Activated T-cell treated with anti-CD3 and anti-CD28 coated beads for 1 hour (primary cell): ENCODE data around the gene FBLN2.
"Not testable (repeated sequence)": the region's sequence is repeated elsewhere in the genome, so short reads cannot be mapped to it uniquely, and the experiment has no call there.

ENCODE experiments used
- DNase-seq: peaks from one replicate; pipeline ENCODE4 v3.0.0-alpha.2; 2020; ENCODE audit warnings: low read depth

Gene FBLN2

DNA sequence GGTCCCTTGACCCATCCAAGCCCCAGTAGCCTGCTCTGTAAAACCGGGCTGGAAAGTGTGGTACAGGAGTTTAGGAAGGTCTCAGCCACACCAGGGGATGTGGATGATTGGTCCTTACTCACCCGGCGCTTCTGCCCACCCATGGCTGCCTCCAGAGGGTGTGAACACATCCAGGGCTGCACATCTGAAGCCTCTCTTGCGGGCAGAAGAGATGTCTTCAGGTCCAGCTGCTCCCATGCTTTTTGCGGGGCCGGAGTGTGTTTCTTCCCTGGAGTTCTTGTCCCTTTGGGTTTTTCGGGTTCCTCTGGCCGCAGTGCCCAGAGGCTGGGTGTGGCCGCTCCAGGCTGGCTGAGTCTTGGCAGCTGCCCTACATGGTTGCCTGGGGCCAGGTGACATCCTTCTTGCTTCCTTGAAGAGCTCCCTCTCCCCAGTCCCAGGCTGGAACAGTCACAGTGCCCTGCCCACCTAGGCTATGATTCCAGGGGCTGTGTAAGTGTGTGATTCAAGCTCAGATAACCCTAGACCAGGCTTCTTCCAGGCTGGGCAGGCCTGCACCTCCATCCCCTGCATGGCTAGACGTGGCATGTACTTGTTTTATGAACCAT lies 34.9 kb upstream of the FBLN2 start:
- no peak for DNase-seq

DNA sequence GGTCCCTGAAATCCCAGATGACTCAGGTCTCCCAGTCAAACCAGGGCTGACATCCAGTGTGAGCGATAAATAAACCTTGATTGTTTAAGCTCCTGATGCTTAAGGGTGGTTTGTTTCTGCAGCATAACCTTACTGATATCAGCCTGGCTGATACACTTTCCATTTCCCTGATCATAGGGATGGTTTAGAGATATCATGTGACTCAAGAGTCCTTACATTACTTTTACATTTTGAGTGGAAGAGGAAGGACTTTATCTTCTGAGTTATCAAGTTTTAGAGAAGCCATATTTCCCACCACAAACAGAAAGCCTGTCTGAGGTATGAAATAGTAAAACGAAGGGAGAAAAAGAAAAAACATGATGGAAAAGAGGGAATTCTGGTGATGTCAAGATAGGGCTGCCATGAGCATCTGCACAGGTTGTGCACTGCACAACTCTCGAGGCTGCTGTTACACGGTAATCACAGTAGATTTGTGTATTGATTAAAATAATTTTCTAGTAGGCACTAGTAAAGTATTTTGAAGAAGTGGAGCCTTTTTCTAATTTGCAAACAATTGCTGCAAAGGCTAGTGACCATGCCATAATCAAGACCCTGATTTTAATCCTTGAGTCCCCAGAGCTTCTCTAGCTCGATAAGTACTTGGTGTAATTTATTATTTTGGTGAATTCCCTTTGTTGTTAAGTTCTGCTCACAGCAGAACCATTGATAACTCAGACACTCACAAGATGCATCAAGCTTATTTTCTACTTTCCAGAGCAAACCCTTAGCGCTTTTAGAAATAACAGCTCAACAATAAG lies 34.1 kb upstream of the FBLN2 start:
- no peak for DNase-seq

DNA sequence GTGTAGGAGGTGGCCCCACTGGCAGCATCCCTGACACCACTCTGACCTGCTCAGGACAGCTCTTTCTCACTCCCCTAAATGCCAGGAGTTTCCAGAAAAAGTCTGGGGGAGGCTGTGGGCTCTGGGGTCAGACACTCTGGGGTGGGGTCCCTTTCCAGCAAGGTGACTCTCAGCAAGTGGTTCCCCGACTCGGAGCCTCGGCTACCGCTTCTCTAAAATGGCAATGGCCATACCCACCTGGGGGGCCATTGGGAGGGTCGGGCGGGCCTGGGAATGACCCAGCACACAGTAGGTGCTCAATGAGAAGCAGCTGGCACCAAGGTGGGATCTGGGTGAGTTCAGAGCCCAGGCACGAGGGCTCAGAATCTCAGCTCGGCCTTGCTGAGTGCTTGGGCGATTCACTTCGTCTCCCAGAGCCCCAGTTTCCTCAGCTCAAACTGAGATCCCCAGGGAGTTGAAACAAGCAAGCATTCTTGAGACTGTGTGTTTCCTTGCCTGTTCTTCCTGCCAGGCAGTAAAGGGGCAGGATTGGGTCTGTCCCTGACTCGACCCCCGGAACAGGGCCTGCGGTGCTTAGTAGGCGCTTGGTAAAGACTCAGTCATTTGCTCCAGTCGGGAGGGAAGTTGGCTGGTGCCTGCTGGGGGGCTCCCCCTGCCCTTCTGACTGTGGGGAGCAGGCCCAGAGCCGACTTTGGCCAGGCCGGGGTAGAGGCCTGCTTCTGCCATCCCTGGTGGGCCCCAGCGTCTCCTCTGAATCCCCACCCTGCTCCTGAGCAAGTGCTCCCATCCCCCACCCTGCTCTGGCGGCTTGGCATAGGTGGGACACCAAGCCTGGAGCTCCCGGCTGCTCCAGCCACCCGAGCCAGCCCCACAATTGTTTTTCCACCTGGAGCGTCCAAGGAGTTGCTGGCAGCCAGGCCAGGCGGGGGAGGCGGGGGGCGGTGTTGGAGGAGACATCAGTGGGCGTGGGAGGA lies 32.9 kb upstream of the FBLN2 start:
- no peak for DNase-seq

DNA sequence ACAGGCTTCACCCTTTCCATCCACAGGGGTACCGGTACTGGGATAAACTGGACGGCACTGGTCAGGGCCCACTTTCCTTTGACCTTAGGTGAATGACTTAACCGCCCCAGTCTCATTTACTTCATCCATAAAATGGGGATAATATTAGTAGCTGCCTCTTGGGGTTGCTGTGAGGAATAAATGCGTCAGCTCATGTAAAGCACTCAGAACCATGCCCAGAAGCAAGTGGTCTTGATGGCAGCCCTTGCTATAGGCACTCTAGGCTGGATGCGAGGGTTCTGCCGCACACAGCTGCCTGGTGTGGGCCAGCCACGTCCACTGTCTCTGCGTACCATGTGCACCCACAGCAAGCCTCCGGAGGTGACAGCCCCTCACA lies 32.2 kb upstream of the FBLN2 start:
- DNase-seq: no peak

DNA sequence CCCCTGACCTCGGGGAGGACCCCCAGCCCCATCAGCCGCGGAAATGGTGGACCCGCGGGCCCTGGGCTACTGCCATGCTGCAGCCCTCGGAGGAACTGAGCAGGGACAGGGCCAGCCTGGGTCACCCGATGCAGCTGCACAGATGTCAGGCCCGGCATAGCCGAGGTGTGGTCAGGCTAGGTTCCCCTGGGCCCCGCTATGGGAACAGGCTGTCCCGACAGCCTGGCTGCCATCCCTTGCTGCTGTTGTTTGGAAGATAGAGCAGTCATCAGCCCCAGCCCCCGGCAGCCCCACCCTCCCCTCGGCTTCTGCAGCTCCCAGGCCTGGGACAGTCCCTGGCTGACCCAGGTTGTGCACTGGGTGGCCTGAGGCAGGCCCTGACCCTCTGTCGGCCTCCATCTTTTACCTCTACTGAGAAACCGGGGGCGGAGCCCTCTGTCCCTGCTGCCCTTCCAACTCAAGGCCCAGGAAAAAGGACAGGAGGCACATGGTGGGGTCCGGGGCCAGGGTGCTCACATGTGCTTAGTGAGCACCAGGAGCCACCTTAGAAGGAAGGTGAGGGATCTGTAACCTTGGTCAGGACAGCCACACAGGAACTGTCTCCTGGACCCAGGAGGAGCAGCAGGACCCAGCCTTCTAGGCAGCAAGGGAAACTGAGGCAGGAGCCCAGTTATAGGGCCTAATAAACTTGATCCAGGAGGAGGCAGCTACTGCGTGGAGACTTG lies 31.5 kb upstream of the FBLN2 start:
- no peak for DNase-seq

DNA sequence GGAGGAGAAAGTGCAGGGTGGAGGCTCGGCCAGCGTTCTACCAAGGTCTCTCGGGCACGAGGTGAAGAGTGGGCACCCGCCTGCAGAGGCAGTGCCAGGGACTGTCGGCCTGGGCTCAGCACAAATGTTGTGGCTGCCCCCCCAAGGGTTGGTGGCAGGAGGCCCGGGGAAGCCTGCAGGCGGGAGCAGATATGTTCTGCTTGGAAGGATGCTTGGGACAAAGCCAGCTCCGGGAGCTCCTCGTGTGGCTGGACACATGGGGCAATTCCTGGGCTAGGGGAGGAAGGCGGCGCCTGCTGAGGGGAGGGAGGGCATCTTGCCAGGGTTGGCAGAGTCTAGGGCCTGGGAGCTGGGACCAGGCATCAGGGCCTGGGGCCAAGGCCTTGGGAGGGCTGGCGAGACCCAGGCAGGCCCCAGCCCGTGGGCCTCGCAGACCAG lies 30.4 kb upstream of the FBLN2 start:
- DNase-seq: no peak

DNA sequence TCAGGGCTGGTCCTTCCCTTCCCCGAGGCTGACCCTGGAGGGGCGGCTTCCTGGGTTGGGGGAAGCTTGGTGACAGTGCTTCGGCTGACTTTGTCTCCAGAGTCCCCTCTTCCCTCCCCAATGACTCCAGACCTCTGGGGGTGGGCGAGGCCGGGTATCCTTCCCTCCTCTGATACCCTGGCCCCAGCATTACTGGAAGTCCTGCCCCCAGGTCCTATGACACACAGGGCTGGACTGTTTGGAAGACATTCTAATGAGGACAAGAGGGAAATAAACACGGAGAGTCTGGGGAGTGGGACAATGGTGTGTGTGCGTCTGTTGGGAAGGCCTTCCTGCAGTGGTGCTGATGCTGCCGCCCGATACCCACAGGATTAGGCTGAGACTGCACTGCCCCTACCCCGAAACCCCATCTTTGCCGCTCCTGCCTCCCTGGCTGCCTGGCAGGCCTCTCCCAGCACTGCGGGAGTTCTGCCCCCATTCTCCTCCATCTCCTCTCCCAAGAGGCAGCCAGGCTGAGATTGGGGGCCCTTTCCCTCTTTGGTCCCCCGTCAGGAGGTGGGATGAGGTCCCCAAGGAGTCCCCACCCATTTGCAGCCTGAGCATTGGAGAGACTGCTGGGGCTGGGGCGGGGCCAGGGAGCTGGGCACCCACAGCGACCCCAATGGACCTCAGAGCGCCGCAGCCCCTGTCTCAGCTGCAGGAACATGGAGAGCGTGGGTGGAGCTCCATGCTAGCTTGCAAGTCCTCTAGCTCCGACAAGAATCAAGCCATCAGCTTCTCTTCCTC lies 29.7 kb upstream of the FBLN2 start:
- no peak for DNase-seq

DNA sequence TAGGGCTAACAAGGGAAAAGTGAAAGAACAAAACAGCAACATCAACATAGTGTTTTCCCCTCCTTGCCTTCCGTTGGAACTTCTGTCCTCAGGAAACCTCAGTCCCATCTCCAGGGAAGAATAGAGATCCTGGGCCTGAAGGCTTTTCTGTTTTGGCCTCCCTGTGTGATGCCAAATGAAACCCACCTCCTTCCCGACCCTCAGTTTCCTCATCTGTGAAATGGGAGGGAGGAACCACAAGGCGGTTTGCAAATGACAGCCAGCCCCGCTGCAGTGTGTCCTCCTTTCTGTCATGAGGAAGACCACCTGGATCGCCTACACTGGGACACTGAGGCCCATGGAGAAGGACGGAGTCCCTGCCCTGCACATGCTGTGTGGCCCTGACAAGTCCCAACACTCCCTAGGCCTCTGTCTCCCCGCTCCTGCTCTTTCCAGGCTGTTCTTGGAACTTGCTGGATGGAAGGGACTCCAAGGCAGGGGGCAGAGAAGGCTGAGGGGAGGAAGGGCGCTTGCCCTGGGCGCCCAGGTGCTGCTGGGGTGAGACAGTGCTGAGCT lies 28.5 kb upstream of the FBLN2 start:
- no peak for DNase-seq

DNA sequence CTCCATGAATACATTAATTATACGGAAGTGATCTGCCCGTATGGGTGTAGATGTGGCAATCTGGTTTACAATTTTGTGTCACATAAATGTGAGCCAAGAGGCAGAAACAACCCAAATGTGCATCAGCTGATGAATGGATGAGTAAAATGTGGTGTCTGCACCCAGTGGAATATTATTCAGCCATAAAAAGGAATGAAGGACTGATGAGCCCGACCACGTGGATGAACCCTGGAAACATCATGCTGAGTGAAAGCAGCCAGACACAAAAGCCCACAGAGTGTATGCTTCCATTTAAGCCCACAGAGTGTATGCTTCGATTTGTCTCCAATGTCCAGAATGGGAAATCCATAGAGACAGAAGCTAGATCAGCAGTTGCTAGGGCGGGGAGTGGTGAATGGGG lies 27.6 kb upstream of the FBLN2 start:
- DNase-seq: no peak

DNA sequence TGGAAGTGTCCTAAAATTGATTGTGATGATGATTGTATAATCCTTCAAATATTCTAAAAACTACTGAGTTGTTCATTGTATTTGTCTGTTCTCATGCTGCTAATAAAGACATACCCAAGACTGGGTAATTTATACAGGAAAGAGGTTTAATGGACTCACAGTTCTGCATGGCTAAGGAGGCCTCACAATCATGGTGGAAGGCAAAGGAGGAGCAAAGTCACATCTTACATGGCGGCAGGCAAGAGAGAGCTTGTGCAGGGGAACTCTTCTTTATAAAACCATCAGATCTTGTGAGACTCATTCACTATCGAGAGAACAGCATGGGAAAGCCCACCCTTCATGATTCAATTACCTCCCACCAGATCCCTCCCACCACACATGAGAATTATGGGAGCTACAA lies 27.2 kb upstream of the FBLN2 start:
- DNase-seq: not testable (repeated sequence)

DNA sequence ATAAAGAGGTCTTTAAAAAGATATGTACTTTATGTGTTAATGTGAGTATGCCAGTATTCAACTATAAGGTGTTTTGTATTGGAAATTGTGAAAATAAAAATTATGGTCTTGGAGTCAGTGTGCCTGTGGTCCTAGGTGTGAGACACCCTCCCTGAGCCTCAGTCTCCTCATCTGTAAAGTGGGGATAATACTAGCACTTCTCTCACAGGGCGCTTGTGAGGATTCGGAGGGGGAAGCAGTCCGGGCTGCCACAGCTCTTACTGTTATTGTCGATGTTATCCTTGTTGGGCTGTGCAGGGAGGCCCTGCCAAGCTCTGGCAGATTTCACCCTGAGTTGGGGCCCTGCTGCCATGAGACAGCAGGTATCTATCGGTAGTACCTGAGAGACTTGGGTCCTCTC lies 26.7 kb upstream of the FBLN2 start:
- no peak for DNase-seq

DNA sequence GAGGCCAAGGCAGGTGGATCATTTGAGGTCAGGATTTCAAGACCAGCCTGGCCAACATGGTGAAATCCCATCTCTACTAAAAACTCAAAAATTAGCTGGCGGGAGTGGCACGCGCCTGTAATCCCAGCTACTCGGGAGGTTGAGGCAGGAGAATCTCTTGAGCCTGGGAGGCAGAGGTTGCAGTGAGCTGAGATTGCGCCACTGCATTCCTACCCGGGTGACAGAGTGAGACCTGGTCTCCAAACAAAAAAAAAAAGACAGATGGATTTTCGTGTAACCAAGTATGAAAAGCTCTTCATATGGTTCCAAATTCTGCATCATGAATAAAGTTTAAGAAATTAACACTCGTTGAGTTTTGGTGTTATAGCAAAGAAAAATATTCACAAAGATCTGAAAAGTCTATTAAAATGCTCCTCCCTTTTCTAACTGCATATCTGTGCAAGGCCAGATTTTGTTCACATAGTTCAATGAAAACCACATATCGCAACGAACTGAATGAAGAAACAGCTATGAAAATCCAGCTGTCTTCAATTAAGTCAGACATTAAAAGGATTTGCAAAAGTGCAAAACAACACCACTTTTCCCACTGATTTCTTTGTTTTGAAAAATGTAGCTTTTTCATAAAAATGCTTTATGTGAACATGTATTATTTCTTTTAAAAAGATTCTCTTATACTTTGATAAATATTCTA lies 23.8 kb upstream of the FBLN2 start:
- no peak for DNase-seq

DNA sequence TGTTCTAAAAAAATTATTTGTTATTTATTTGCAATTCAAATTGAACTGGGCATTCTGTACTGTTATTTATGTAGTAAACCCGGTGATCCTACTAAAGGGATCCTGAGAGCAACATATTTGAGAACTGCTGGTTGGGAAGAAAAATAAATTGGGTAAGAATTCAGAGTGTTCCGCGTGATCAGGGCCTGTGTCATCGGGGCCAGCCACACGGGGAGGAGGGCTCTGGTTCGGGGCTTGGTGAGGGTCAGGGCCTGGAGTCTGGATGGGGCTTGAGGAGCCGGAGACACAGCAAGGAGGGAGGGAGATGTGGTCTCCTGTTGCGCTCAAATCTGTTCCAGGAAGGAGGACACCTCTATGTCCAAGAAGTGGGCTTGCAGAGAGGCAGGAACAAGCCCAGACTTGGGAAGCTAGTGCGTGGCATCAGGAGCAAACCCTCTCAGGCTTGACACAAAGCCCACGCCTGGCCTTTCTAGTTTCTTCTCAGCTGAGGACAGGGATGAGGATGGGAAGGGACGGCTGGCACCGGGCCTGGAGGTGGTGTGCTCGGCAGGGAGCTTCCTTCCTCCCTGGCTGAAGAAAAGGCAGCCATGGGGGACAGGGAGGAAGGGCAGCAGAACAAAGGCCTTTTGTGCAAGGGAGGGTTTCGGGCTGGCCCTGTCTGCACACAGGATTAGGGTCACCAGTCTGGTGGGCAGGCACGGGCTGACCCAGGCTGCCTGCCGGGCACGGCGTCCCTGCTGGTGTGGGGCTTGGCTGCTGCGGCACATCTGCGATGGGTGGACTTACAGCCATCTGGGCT lies 22.9 kb upstream of the FBLN2 start:
- DNase-seq: no peak

DNA sequence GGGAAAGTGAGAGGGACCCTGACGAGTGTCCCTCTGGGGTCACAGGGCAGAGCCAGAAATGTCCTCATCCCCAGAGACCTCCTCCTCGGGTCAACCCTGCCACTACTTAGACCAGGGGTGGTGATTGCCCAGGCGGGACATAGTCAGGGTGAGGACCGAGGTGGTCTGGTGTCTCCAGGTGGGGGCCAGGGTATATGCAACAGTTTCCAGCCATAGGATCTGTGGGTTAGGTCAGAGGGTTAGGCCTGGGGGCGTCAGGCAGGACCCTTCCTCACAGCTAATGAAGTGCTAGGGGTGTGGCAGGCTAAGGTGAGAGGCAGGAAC lies 22.3 kb upstream of the FBLN2 start:
- DNase-seq: no peak

DNA sequence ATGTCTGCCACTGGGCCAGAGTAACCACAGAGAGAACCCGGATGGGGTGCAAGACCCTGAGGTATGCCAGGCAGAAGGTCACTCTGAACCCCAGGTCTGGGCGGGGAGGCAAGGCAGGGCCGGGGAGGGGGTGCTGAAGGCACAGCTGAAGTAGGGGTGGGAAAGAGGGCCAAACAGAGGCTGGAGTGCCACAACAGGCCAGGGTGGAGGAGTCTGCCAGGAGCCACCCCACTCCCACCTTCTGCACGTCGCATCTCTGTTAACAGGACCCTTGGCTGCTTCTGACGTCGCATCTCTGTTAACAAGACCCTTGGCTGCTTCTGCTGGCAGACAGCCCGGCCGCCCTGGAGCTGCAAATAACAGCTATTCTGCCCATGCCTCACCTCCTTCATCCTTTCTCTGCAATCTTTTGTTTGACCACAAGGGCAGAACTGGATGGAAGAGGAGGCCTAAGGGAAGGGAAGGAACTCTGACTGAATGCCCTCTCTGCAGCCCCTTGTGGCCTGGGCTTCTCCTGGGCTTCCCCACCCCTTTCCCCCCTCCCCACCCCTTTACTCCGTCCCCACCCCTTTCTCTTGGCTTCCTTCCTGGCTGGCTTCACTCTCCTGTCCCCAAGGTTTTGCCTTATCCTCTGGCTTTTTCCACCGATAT lies 20.6 kb upstream of the FBLN2 start:
- DNase-seq: no peak

DNA sequence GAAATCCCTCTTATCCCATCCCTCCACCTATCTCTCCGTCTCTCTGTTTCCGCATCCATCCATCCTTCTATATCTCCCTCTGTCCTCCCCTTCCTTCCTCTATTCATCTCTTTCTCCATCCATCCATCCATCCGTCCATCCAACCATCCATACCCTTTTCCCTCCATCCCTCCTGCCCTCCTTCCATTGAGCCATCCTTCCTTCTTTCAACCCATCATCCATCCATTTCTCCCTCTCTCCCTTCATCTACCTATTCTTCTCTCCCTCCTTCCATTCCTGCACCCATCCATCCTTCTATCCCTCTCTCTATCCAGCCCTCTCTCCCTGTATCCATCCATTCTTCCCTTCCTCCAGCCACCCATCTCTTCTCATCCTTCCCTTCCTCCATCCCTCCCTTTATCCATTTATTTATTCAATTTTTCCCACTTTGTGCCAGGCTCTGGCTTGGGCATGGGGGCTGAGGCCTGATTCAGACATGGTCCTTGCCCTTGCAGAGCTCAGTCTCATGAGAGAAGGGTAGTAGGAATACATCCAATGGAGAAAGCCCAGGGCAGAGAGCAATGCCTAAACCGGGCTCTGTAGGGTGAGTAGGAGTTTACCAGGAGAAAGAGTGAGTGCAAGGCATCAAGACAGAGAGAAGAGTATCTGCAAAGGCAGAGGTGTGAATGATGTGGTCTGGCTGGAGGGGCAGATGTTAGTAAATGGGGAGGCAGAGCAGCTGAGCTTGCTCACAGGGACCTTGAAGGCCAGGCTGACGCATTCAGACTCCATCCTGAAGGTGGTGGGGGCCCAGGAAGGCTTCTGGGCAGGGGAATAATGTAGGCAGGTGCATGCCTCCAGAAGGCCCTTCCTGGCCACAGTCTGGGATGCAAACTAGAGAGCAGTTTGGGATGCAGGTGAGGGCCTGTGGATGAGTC lies 19.5 kb upstream of the FBLN2 start:
- DNase-seq: no peak

DNA sequence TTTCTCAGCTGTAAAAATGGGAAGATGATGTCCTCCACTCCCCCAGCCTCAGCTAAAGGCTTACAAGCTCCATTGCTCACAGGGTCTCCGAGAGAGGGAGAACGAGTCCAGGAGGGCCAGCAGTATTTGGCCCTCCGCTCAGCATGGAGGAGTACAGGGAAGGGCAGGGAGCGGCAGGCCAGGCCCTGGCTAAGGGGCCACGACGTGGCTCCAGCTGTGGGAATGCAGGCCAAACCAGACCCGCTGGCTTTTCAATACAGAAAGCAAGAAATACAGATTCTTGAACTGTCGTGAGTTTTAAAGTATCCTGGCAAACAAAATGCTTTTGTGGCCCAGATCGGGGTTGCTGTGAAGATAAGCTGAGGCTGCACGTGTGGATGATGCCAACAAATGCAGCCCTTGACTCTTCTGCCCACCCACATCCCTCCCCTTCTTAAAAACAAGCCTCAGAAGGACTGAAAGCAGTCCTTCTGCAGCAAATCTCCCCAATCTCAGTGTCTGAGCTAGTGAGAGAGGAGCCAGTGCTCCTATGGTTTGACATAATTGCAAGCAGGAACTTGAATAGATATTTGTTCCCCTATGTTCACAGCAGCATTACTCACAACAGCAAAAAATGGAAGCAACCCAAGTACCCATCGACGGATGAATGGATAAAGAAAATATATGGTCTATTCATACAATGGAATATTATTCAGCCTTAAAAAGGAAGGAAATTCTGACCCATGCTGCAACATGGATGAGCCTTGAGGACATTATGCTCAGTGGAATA lies 18.5 kb upstream of the FBLN2 start:
- DNase-seq: no peak
